Urothelium cell line (cell line): Measurements from ENCODE around the gene SLC51A.
"Not testable (repeated sequence)": the region's sequence is repeated elsewhere in the genome, so short reads cannot be mapped to it uniquely, and the experiment has no call there.

Experiments used
- DNase-seq: peaks from one replicate; pipeline ENCODE4 v3.0.0; 2011; ENCODE audit warnings: low spot score, mixed read lengths
- FAIRE-seq: peaks from 2 replicates; lab custom pipeline; 2011; peaks lifted over from hg19 to GRCh38; lab: Jason Lieb, UNC

The SLC51A gene

DNA sequence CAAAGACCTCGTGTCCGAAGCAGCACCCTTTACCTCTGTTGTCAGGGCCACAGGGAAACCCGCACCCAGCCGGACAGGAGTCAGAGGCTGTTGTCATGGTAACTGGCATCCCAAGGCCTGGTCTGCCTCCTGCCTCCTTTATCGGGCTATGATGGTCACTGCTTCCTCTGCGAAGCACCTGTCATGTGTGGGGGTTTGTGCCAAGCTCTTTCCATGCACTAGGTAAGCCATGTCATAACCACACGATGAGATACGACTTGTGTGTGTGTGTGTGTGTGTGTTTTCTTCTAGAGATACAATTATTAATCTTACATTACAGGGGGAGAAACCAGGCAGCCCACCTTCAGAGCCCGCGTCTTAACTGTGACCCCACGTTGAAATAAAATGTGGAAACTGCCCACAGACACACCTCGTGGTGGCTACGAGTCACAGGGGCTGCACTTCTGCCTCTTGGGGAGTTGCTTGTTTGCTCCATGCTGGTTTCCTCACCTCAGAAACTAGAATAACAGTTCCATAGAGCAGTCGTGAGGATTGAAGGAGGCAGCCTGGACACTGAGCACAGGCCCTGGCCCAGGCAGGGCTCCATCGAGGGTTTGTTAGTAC is 23.1 kb upstream of the SLC51A start:
- DNase-seq (no peak), FAIRE-seq (no peak)

DNA sequence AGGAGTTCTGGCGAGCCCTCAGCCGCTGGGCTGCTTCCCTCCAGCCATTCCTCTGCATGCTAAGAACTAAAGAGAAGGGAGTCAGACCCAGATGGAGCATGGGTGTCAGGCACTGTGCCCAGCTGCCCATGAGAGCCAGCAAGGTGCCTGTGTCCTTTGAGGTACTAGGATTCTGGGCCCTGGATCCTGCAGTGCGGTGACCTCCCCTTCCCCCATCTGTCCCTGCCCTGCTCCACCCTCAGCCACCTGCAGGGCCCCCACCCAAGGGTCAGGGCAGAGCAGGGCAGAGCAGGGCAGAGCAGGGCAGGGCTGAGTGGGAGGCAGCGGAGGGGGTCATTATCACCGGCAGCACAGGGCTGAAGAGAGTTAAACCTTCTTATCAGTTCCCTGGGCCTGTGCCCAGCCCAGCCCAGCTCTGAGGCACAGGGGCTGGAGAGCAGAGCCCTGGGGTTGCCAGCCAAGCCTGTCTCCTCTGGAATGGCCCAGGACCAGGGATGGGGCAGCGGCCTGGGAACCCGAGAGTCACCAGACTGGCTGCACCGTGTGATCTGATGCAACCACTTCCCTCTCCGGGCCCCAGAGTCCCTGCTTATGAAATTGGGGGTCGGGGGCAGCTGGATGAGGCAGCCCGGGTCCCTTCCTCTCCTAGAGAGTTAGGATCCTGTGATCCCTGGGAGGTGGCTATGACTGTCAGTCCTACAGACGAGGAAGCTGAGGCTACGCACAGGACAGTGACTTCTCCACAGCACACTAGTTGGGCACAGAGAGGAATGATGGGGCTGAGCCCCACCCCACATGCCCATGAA is 22.4 kb upstream of the SLC51A start:
- FAIRE-seq (no peak), DNase-seq (no peak)

DNA sequence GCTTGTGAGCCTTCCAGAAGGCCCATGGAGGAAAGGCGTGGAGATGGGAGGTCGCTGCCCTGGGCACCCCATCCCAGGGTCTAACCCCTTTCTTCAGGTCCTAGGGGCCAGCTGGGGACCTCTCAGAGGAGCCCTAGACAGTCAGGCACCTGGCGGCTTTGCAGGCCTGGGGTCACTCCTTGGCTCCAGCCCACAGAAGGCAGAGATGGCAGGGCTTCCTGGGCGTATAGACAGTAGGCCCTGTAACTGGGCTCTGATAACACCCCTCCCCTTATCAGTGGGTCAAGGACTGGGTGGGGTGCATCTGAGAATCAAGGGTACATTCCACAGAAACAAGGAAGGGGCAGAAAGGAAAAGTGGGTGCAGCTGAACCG is 21.8 kb upstream of the SLC51A start:
- no peak for FAIRE-seq
- DNase-seq = no peak

DNA sequence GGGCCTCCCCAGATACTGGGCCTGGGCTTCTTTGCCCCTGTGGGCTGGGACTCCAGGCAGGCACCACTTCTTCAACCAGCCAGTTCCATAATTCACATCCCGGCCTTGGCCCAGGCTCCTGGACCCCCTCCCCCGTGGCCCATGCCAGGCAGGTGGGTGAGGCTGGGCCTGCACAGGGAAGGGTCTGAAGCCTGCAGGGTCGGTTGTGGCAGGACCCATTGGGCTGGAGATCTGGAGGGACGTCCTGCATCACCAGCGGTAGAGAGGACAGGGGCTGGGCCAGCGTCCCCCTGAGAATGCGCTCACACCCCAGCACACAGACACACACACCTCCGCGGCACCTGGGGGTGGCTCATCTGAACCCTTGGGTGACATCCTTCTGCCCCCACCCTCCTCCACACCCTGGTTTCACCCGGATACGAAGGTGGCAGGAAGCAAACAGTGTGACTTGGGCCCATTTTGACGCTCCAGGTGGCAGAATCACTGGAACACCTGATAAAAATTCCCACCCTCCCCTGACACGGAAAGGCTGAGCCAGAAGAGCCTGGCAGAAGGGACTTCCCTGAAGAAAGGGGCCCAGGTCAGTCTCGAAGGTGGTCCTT is 20.6 kb upstream of the SLC51A start:
- FAIRE-seq (no peak), DNase-seq (no peak)

GRCh38 chr3:196197524-196197923 is 18.8 kb upstream of the SLC51A start:
- no peak for FAIRE-seq
- DNase-seq = no peak

DNA sequence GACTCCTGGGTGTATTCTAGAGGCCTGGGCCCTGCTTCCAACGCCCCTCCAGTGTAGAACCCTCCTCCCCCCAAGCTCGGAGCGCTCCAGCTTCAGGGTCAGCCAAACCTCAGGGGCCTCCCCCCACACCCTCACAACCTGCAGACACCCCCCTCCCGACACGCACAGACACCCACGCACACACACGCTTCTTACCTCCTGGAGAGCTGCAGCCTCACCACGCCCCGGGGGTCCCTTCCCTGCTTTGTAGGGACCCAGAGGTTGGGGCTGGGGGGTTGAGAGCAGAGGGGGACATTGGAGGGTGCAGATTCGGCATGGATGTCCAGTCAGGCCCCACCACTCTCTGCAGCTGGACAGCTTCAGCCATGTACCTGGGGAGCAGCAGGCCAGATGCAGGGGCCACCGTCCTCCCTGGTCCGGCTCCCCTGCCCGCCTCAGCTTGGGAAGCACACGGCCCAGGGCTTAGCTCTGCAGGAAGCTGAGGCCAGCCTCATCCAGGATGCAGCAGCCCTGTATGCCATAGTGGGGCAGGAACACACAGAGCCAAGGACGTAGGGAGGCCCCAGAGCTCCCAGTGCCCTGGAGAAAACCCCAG is 18.2 kb upstream of the SLC51A start:
- FAIRE-seq (no peak), DNase-seq (no peak)

- DNase-seq (no peak), FAIRE-seq (no peak)
Observed at GRCh38 chr3:196198771-196199753, 17.3 kb upstream of the SLC51A start.

DNA sequence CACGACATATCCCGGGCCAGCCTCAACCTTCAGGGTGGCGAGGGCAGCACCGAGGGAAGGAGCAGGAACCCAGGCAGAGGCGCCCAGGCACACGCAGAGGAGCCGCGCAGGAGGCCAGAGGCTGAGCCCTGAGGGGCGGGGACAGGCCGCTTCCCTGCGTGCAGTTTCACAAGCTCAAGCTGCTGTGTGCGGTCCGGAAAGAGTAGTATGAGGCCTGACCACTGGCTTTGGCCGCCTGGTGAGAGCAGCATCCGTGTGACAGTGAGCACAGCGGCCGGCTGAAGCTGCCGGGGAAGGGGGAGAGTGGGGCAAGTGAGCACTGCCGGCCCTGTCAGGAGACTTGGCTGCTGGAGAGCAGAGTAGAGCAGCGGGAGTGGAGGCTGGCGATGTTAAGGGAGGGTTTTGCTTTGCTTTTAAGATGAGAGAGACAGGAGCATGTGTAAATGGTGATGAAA is 13.8 kb upstream of the SLC51A start:
- DNase-seq = no peak
- no peak for FAIRE-seq

DNA sequence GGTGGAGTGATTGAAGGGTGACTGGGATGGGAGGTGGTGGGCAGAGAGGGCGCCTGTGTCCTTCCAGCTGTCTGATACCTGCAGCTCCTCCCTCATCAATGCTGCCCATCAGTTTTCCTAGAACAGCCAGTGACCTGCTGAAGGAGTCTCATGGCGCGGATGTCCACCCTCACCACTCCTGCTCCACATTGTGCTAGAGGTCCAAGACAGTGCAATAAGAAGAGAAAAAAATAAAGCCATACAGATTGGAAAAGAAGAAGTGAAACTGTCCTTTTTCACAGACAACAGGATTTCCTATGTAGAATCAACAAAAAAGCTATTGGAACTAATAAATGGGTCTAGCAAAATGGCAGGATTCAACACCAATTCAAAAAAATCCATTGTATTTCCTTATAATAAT is 12.5 kb upstream of the SLC51A start:
- DNase-seq (no peak), FAIRE-seq (no peak)

GRCh38 chr3:196205442-196206205 is 10.7 kb upstream of the SLC51A start:
- not testable (repeated sequence) for DNase-seq, FAIRE-seq

DNA sequence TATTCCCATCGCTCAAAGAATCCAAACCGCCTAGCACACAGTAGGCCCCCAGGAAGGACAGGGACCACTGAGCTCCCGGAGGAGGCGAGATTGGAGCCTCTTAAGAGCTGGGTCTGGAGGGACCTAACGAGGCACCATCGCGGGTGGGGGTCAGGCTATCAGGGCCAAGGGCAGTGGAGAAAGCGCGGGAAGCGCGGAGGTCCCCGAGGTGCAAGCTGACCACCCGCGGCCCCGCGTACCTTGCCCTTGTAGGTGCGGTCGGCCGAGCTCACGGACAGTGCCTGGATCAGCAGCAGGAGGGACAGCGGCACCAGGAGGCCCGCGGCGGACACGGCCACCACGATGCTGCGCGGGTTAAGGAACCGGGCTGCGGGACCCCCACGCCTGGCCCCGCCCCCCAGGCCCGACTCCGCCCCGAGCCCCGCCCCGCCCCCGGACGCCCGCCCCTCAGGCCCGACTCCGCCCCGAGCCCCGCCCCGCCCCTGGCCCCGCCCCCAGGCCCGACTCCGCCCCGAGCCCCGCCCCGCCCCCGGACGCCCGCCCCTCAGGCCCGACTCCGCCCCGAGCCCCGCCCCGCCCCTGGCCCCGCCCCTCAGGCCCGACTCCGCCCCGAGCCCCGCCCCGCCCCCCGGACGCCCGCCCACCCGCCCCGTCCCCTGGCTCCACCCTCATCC is 9.0 kb upstream of the SLC51A start:
- DNase-seq = peak; percentile 44
- no peak for FAIRE-seq

GRCh38 chr3:196207833-196208607 is 8.3 kb upstream of the SLC51A start:
- FAIRE-seq = no peak
- no peak for DNase-seq

- DNase-seq (no peak), FAIRE-seq (no peak)
Observed at GRCh38 chr3:196208942-196209695, 7.2 kb upstream of the SLC51A start.

GRCh38 chr3:196209944-196210672 is 6.2 kb upstream of the SLC51A start:
- not testable (repeated sequence) for FAIRE-seq

GRCh38 chr3:196210673-196211556 is 5.4 kb upstream of the SLC51A start, which contains the start of gene ZDHHC19:
Gene ZDHHC19 (minus strand): TSS chr3:196211400. CDS start chr3:196211315, 85 bp downstream.
- DNase-seq (no peak), FAIRE-seq (no peak)

More at GRCh38 chr3:196209944-196210672, 6.2 kb upstream of the SLC51A start:
- DNase-seq = not testable (repeated sequence)
